HEK293T (cell line): ENCODE data around the gene DAPK1.

Source experiments
- CTCF ChIA-PET: fragments of 350-600 bp; formaldehyde crosslinking; extraction: SDS; loops from one replicate; lab custom pipeline; 2021; ENCODE audit warnings: antibody characterized with exemption, inconsistent platforms; lab: Yijun Ruan, JAX
- POLR2A ChIA-PET: fragments of 350-600 bp; formaldehyde crosslinking; extraction: SDS; loops from one replicate; lab custom pipeline; 2020; ENCODE audit warnings: antibody characterized with exemption, inconsistent platforms; lab: Yijun Ruan, JAX
- DNase-seq: peaks from one replicate; pipeline ENCODE4 v3.0.0; 2012; ENCODE audit warnings: mixed read lengths; ENCODE audit errors: extremely low spot score
- ARNT ChIP-seq: fragments of 450-650 bp; IDR thresholded peaks from 2 replicates; pipeline ENCODE4 v1.6.1; 2017; ENCODE audit warnings: mild to moderate bottlenecking
- BHLHE40 ChIP-seq: fragments of 450-650 bp; IDR thresholded peaks from 2 replicates; pipeline ENCODE4 v1.6.1; 2016; ENCODE audit warnings: mild to moderate bottlenecking, moderate library complexity, borderline replicate concordance
- CTBP1 ChIP-seq: fragments of 450-650 bp; IDR thresholded peaks from 2 replicates; pipeline ENCODE4 v1.6.1; 2016; ENCODE audit warnings: borderline replicate concordance
- ELF4 ChIP-seq: fragments of 450-650 bp; IDR thresholded peaks from 2 replicates; pipeline ENCODE4 v1.6.1; 2017; ENCODE audit warnings: antibody characterized with exemption
- FOXA1 ChIP-seq: fragments of 450-650 bp; IDR thresholded peaks from 2 replicates; pipeline ENCODE4 v1.6.1; 2016; ENCODE audit warnings: mild to moderate bottlenecking
- FOXK2 ChIP-seq: fragments of 450-650 bp; IDR thresholded peaks from 2 replicates; pipeline ENCODE4 v1.6.1; 2016; ENCODE audit warnings: mild to moderate bottlenecking
- FOXM1 ChIP-seq: fragments of 450-650 bp; IDR thresholded peaks from 2 replicates; pipeline ENCODE4 v1.6.1; 2017; ENCODE audit warnings: mild to moderate bottlenecking, borderline replicate concordance
- HDGF ChIP-seq: fragments of 450-650 bp; IDR thresholded peaks from 2 replicates; pipeline ENCODE4 v1.6.1; 2017; ENCODE audit warnings: antibody characterized with exemption, borderline replicate concordance
- L3MBTL2 ChIP-seq: fragments of 450-650 bp; conservative IDR thresholded peaks from 2 replicates; pipeline ENCODE4 v1.6.1; 2016; ENCODE audit warnings: mild to moderate bottlenecking
- LEF1 ChIP-seq: fragments of 450-650 bp; IDR thresholded peaks from 2 replicates; pipeline ENCODE4 v1.6.1; 2017; ENCODE audit warnings: mild to moderate bottlenecking, borderline replicate concordance
- NFRKB ChIP-seq: fragments of 450-650 bp; IDR thresholded peaks from 2 replicates; pipeline ENCODE4 v1.6.1; 2016; ENCODE audit warnings: mild to moderate bottlenecking, moderate library complexity
- PKNOX1 ChIP-seq: fragments of 450-650 bp; IDR thresholded peaks from 2 replicates; pipeline ENCODE4 v1.6.1; 2016
- SP1 ChIP-seq: fragments of 450-650 bp; IDR thresholded peaks from 2 replicates; pipeline ENCODE4 v1.6.1; 2017
- SUZ12 ChIP-seq: fragments of 450-650 bp; IDR thresholded peaks from 2 replicates; pipeline ENCODE4 v1.6.1; 2016; ENCODE audit warnings: mild to moderate bottlenecking
- TARDBP ChIP-seq: fragments of 450-650 bp; IDR thresholded peaks from 2 replicates; pipeline ENCODE4 v1.6.1; 2016
- ZNF384 ChIP-seq: fragments of 450-650 bp; IDR thresholded peaks from 2 replicates; pipeline ENCODE4 v1.6.1; 2016

DAPK1 gene

GRCh38 chr9:87605676-87606075, 108.0 kb downstream of the DAPK1 start:
- CTCF ChIA-PET = no interaction called here

GRCh38 chr9:87606841-87607521, 109.3 kb downstream of the DAPK1 start:
- TF ChIP-seq FOXA1 (no peak), LEF1 (no peak), ARNT (no peak), CTBP1 (no peak), ELF4 (no peak), FOXK2 (no peak), SUZ12 (no peak), TARDBP (no peak), BHLHE40 (no peak), NFRKB (no peak), PKNOX1 (no peak), FOXM1 (no peak), L3MBTL2 (no peak), SP1 (no peak), ZNF384 (no peak), HDGF (no peak)
- DNase-seq = no peak
- POLR2A ChIA-PET = no interaction called here
- CTCF ChIA-PET = no interaction called here

More at GRCh38 chr9:87605676-87606075, 108.0 kb downstream of the DAPK1 start:
- no peak for TF ChIP-seq FOXM1
- no peak for TF ChIP-seq ZNF384
- TF ChIP-seq LEF1 = no peak
- no peak for TF ChIP-seq SP1
- TF ChIP-seq SUZ12 = no peak
- no peak for TF ChIP-seq HDGF
- no peak for TF ChIP-seq TARDBP
- no peak for TF ChIP-seq CTBP1
- TF ChIP-seq FOXA1 = no peak
- no peak for TF ChIP-seq L3MBTL2
- TF ChIP-seq BHLHE40 = no peak
- TF ChIP-seq ARNT = no peak
- no peak for TF ChIP-seq PKNOX1
- TF ChIP-seq ELF4 = no peak
- no peak for TF ChIP-seq NFRKB
- TF ChIP-seq FOXK2 = no peak
- DNase-seq = no peak
- POLR2A ChIA-PET = no interaction called here

GRCh38 chr9:87607859-87608258, 110.2 kb downstream of the DAPK1 start:
- POLR2A ChIA-PET = no interaction called here
- DNase-seq = no peak
- no peak for TF ChIP-seq SUZ12
- TF ChIP-seq BHLHE40 = no peak
- no peak for TF ChIP-seq LEF1
- no peak for TF ChIP-seq TARDBP
- no peak for TF ChIP-seq ZNF384
- TF ChIP-seq NFRKB = no peak
- no peak for TF ChIP-seq ARNT
- CTCF ChIA-PET = no interaction called here

GRCh38 chr9:87609002-87609401, 111.3 kb downstream of the DAPK1 start:
- TF ChIP-seq L3MBTL2 (no peak), ZNF384 (no peak), FOXK2 (no peak), FOXA1 (no peak), SP1 (no peak), TARDBP (no peak), ELF4 (no peak), LEF1 (no peak), BHLHE40 (no peak), HDGF (no peak), CTBP1 (no peak), NFRKB (no peak)
- DNase-seq = no peak
- POLR2A ChIA-PET = no interaction called here
- CTCF ChIA-PET = no interaction called here

- POLR2A ChIA-PET = no interaction called here
Measured at GRCh38 chr9:87609486-87609885, 111.8 kb downstream of the DAPK1 start.

More at GRCh38 chr9:87609486-87609885, 111.8 kb downstream of the DAPK1 start:
- DNase-seq = no peak
- TF ChIP-seq FOXA1 (no peak), FOXM1 (no peak), SP1 (no peak), NFRKB (no peak), LEF1 (no peak), SUZ12 (no peak), ZNF384 (no peak), FOXK2 (no peak), TARDBP (no peak), L3MBTL2 (no peak), BHLHE40 (no peak), ARNT (no peak), CTBP1 (no peak), ELF4 (no peak), HDGF (no peak)
- CTCF ChIA-PET = no interaction called here
